ENCODE results near the gene THTPA. TPM values are rescaled to one million over a fixed set of nuclear protein-coding genes. Genes with fewer than 3 reads are reported as not detected.

The THTPA gene
- total and polyA plus RNA-seq, 2 of the 4 experiments (the other 2 are of a cell fraction), result 5.0 to 9.2 TPM

GRCh38 chr14:23572836-23573235 is 16.8 kb downstream of the THTPA start:
- Histone ChIP-seq H3K27ac (ENCODE audit: insufficient read depth, low read length) (no peak overlapping the region), H4K8ac (ENCODE audit: low read depth in 2 of 2, low read length in 2 of 2) (no peak overlapping the region), H2AFZ (replicated peaks; ENCODE audit: low read length, poor library complexity) (no peak overlapping the region), H3K36me3 (ENCODE audit: control insufficient read depth, insufficient read depth, low read length) (no peaks in the 10 kb centered on the region), H3K4me3 (ENCODE audit: insufficient read depth, low read depth, low read length) (no peak overlapping the region), H4K20me1 (ENCODE audit: insufficient read depth, low read length) (no peaks in the 10 kb centered on the region; the same call in 1 of the 2 replicates), H2BK5ac (ENCODE audit: low read depth, low read length, poor library complexity, severe bottlenecking) (no peak overlapping the region), H4K91ac (ENCODE audit: insufficient read depth, low read depth, low read length) (no peak overlapping the region), H3K23ac (ENCODE audit: low read depth, low read length) (no peak overlapping the region), H3K79me1 (ENCODE audit: low read depth in 1 of 2, low read length in 2 of 2) (no peaks in the 10 kb centered on the region), H2AK5ac (ENCODE audit: low read depth, low read length) (no peak overlapping the region), H2BK20ac (ENCODE audit: low read depth, low read length) (no peak overlapping the region), H3K56ac (ENCODE audit: extremely low read depth, insufficient read depth, low read length) (no peak overlapping the region), H3K4me1 (ENCODE audit: control insufficient read depth, insufficient read depth, low read length) (no peaks in the 10 kb centered on the region), H3K4ac (ENCODE audit: low read depth, low read length) (no peak overlapping the region), H3K14ac (replicated peaks; ENCODE audit: low read depth, low read length) (no peak overlapping the region), H3K4me2 (ENCODE audit: low read depth, low read length) (no peak overlapping the region), H3K9me3 (ENCODE audit: control insufficient read depth, insufficient read depth, low read length) (no peaks in the 10 kb centered on the region; the same call in 1 of the 2 replicates), H4K5ac (ENCODE audit: low read depth, low read length) (no peak overlapping the region), H2BK120ac (ENCODE audit: low read depth, low read length) (no peak overlapping the region), H3K27me3 (ENCODE audit: control insufficient read depth, insufficient read depth, low read length) (peaks cover 67% of the 10 kb centered on the region), H3K9me1 (ENCODE audit: insufficient read depth, low read length) (no peaks in the 10 kb centered on the region), H3K18ac (ENCODE audit: low read depth, low read length) (no peak overlapping the region), H3K9ac (ENCODE audit: low read depth, low read length) (no peak overlapping the region), H2AK9ac (replicated peaks; ENCODE audit: low read depth, low read length, poor library complexity) (no peak overlapping the region), H2BK15ac (ENCODE audit: low read depth, low read length) (no peak overlapping the region)
- in situ Hi-C loops (cut with MboI; ENCODE audit: low sequenced_read_pairs) (no loop called here), intact Hi-C loops (cut with micrococcal nuclease) (no loop called here), dilution Hi-C loops (cut with HindIII; ENCODE audit: low sequenced_read_pairs, unreplicated experiment) (no loop called here)
- POLR2A ChIA-PET (ENCODE audit: unreplicated experiment), result no interaction called here
- ATAC-seq (ENCODE audit: low read depth) (no peak), DNase-seq (no peak)
- BruUV-seq (replicated peaks), result no TSS peak
- no CpG with 5 or more reads among the region's 4 CpGs for WGBS, 2 experiments (ENCODE audit: extremely low coverage in 2 of 2, insufficient read length in 1 of 2)
- TF ChIP-seq FOS (IDR thresholded peaks at IDR 0.05; ENCODE audit: low read depth, low read length) (no peak), RCOR1 (IDR thresholded peaks at IDR 0.05; ENCODE audit: insufficient replicate concordance, low read length) (no peak), MXI1 (IDR thresholded peaks at IDR 0.05; ENCODE audit: borderline replicate concordance, low read depth, low read length) (no peak), MAFK (IDR thresholded peaks at IDR 0.05; ENCODE audit: low read depth, low read length) (no peak), RAD21 (IDR thresholded peaks at IDR 0.05; ENCODE audit: low read length) (no peak), RFX5 (IDR thresholded peaks at IDR 0.05; ENCODE audit: low read depth, low read length) (no peak), POLR2A (IDR thresholded peaks at IDR 0.05; ENCODE audit: low read depth, low read length) (no peak), BHLHE40 (IDR thresholded peaks at IDR 0.05; ENCODE audit: low read depth, low read length) (no peak), CHD1 (IDR thresholded peaks at IDR 0.05; ENCODE audit: low read depth, low read length) (no peak)
- CTCF ChIA-PET, result no interaction called here

All from IMR-90 (cell line).